HEK293 (cell line): ENCODE data around the gene DHCR7.

Source experiments
- CTCF ChIA-PET: fragments of 350-600 bp; formaldehyde crosslinking; extraction: SDS; loops from one replicate; lab custom pipeline; 2021; ENCODE audit warnings: antibody characterized with exemption; lab: Yijun Ruan, JAX
- POLR2A ChIA-PET: fragments of 300-600 bp; formaldehyde crosslinking; extraction: SDS; loops from one replicate; lab custom pipeline; 2020; ENCODE audit warnings: antibody characterized with exemption, inconsistent platforms; lab: Yijun Ruan, JAX
- H3K27ac ChIP-seq: fragments of 200-500 bp; sonication (Bioruptor generic); 2 replicates; pipeline ENCODE4 v1.5.1; 2014; ENCODE audit warnings: low read depth, low read length, control low read depth, inconsistent platforms; ENCODE audit errors: extremely low read depth
- H3K36me3 ChIP-seq, 2 experiments: fragments of 200-500 bp in 1 of 2; sonication (Bioruptor generic) in 1 of 2; 1 replicate in 1 of 2; 2 replicates in 1 of 2; pipeline ENCODE4 v1.5.1; 2014 to 2017; ENCODE audit warnings: inconsistent platforms in 2 of 2, low read length in 2 of 2; ENCODE audit not compliant: control insufficient read depth in 2 of 2, insufficient read depth in 1 of 2
- H3K4me1 ChIP-seq: fragments of 200-500 bp; sonication (Bioruptor generic); 2 replicates; pipeline ENCODE4 v1.5.1; 2014; ENCODE audit warnings: mild to moderate bottlenecking, low read length, inconsistent platforms; ENCODE audit not compliant: control insufficient read depth, insufficient read depth
- H3K4me3 ChIP-seq: 2 replicates; pipeline ENCODE4 v1.5.1; 2011; ENCODE audit warnings: low read depth, mild to moderate bottlenecking, control low read depth, low read length, moderate library complexity
- H3K9me3 ChIP-seq: fragments of 200-500 bp; sonication (Bioruptor generic); 2 replicates; pipeline ENCODE4 v1.5.1; 2014; ENCODE audit warnings: low read depth, low read length, inconsistent platforms; ENCODE audit not compliant: control insufficient read depth, insufficient read depth
- FEZF1 ChIP-seq: fragments of 450-650 bp; formaldehyde crosslinking; IDR thresholded peaks from 2 replicates; pipeline ENCODE4 v1.5.1; 2016; ENCODE audit warnings: missing biosample characterization, missing genetic modification characterization
- GFI1B ChIP-seq: fragments of 450-650 bp; formaldehyde crosslinking; IDR thresholded peaks from 2 replicates; pipeline ENCODE4 v1.5.1; 2016; ENCODE audit warnings: missing biosample characterization, missing genetic modification characterization
- KLF7 ChIP-seq: fragments of 450-650 bp; formaldehyde crosslinking; IDR thresholded peaks from 2 replicates; pipeline ENCODE4 v1.5.1; 2016; ENCODE audit warnings: missing biosample characterization, missing genetic modification characterization, borderline replicate concordance
- MZF1 ChIP-seq: fragments of 450-650 bp; formaldehyde crosslinking; IDR thresholded peaks from 2 replicates; pipeline ENCODE4 v1.5.1; 2017; ENCODE audit warnings: missing biosample characterization, missing genetic modification characterization, borderline replicate concordance
- REST ChIP-seq: fragments of 450-650 bp; formaldehyde crosslinking; IDR thresholded peaks from 2 replicates; pipeline ENCODE4 v1.5.1; 2016; ENCODE audit warnings: missing biosample characterization, missing genetic modification characterization
- ZBTB17 ChIP-seq: fragments of 450-650 bp; formaldehyde crosslinking; IDR thresholded peaks from 2 replicates; pipeline ENCODE4 v1.5.1; 2016; ENCODE audit warnings: missing biosample characterization, missing genetic modification characterization
- ZBTB49 ChIP-seq: fragments of 450-650 bp; formaldehyde crosslinking; IDR thresholded peaks from 2 replicates; pipeline ENCODE4 v1.5.1; 2016; ENCODE audit warnings: missing biosample characterization, missing genetic modification characterization, low read depth
- ZBTB7A ChIP-seq: fragments of 450-650 bp; formaldehyde crosslinking; IDR thresholded peaks from 2 replicates; pipeline ENCODE4 v1.5.1; 2016; ENCODE audit warnings: low read depth, missing biosample characterization, missing genetic modification characterization
- ZFP37 ChIP-seq: fragments of 450-650 bp; formaldehyde crosslinking; IDR thresholded peaks from 2 replicates; pipeline ENCODE4 v1.5.1; 2016; ENCODE audit warnings: missing biosample characterization, missing genetic modification characterization
- ZNF133 ChIP-seq: fragments of 450-650 bp; formaldehyde crosslinking; IDR thresholded peaks from 2 replicates; pipeline ENCODE4 v1.5.1; 2016; ENCODE audit warnings: missing biosample characterization, missing genetic modification characterization
- ZNF174 ChIP-seq: fragments of 450-650 bp; formaldehyde crosslinking; IDR thresholded peaks from 2 replicates; pipeline ENCODE4 v1.5.0; 2017; ENCODE audit warnings: missing biosample characterization, mild to moderate bottlenecking, missing genetic modification characterization
- ZNF324 ChIP-seq: fragments of 450-650 bp; formaldehyde crosslinking; IDR thresholded peaks from 2 replicates; pipeline ENCODE4 v1.5.1; 2016; ENCODE audit warnings: missing biosample characterization, missing genetic modification characterization
- ZNF514 ChIP-seq: fragments of 450-650 bp; formaldehyde crosslinking; IDR thresholded peaks from 2 replicates; pipeline ENCODE4 v1.5.1; 2016; ENCODE audit warnings: missing biosample characterization, missing genetic modification characterization
- ZNF580 ChIP-seq: fragments of 450-650 bp; formaldehyde crosslinking; IDR thresholded peaks from 2 replicates; pipeline ENCODE4 v1.5.1; 2016; ENCODE audit warnings: missing biosample characterization, missing genetic modification characterization
- ZNF664 ChIP-seq: fragments of 450-650 bp; formaldehyde crosslinking; IDR thresholded peaks from 2 replicates; pipeline ENCODE4 v1.5.1; 2016; ENCODE audit warnings: missing biosample characterization, missing genetic modification characterization
- ZNF830 ChIP-seq: fragments of 450-650 bp; IDR thresholded peaks from 2 replicates; pipeline ENCODE4 v1.5.0; 2018; ENCODE audit warnings: missing biosample characterization, missing genetic modification characterization, low read depth, mild to moderate bottlenecking, moderate library complexity
- TF ChIP-seq, protein P1 (sequence below): fragments of 450-650 bp; formaldehyde crosslinking; IDR thresholded peaks from 2 replicates; pipeline ENCODE4 v1.5.1; 2017; ENCODE audit warnings: missing biosample characterization, missing genetic modification characterization
- TF ChIP-seq, protein P2 (sequence below): fragments of 450-650 bp; formaldehyde crosslinking; IDR thresholded peaks from 2 replicates; pipeline ENCODE4 v1.5.1; 2016; ENCODE audit warnings: missing biosample characterization, missing genetic modification characterization, borderline replicate concordance
- TF ChIP-seq, protein P3 (sequence below): fragments of 450-650 bp; formaldehyde crosslinking; IDR thresholded peaks from 2 replicates; pipeline ENCODE4 v1.5.1; 2016; ENCODE audit warnings: missing biosample characterization, missing genetic modification characterization
- TF ChIP-seq, protein P4 (sequence below): fragments of 450-650 bp; formaldehyde crosslinking; IDR thresholded peaks from 2 replicates; pipeline ENCODE4 v1.5.1; 2016; ENCODE audit warnings: missing biosample characterization, missing genetic modification characterization

DHCR7 gene

DNA sequence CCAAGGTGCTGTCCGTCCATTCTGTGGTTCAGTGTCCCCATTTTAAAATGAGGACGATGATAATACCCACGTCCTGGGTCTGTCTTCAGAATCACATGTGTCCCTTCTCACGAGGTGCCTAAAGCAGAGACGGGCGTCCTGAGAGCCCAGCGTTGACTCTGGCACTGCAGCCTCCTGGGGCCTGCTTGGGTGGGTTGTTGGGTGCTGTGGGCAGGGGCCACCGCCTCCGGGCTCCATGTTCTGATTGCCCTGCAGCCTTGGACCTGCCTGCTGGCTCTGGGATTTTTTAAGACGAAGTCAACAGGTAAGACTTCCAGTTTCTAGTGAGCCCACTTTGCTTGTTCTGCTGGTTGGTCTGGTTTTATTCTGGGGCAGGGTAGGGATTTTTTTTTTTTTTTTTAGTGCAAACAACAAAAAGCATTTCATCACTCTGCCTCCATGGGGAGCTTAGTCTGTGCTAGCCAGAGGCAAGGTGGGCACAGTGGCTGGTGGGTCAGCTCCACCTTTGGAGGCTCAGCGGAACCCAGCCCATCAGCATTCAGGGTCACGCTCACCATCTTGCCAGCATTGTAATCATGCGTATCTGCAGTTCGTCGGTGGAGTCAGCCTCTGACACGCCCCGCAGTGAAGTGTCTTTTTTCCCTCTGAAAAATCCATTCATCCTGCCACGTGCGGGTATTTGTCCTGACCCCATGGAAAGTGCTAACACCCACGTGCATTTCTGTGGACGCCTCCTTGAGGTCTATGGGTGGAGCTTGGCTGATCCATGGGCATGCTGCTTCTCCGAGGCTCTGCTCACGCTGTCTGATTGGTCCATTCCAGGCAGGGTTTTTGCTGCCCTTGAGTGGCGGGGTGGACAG is 33.1 kb upstream of the DHCR7 start (continued):
- TF ChIP-seq, protein P1, sequence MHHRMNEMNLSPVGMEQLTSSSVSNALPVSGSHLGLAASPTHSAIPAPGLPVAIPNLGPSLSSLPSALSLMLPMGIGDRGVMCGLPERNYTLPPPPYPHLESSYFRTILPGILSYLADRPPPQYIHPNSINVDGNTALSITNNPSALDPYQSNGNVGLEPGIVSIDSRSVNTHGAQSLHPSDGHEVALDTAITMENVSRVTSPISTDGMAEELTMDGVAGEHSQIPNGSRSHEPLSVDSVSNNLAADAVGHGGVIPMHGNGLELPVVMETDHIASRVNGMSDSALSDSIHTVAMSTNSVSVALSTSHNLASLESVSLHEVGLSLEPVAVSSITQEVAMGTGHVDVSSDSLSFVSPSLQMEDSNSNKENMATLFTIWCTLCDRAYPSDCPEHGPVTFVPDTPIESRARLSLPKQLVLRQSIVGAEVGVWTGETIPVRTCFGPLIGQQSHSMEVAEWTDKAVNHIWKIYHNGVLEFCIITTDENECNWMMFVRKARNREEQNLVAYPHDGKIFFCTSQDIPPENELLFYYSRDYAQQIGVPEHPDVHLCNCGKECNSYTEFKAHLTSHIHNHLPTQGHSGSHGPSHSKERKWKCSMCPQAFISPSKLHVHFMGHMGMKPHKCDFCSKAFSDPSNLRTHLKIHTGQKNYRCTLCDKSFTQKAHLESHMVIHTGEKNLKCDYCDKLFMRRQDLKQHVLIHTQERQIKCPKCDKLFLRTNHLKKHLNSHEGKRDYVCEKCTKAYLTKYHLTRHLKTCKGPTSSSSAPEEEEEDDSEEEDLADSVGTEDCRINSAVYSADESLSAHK (tag by site-specific recombination), result no peak
- TF ChIP-seq ZBTB7A (tag by site-specific recombination) (no peak), FEZF1 (tag by site-specific recombination) (no peak), ZNF133 (tag by site-specific recombination) (no peak), GFI1B (tag by site-specific recombination) (no peak), ZBTB17 (no peak), ZNF830 (tag by site-specific recombination) (no peak)

- no peak overlapping the region for H3K4me3 ChIP-seq
- CTCF ChIA-PET, result no interaction called here
- H3K36me3 ChIP-seq, result peaks cover 0 to 90% of the 10 kb centered on the region in 2 experiments; a peak in 2 of 3 replicates
- POLR2A ChIA-PET, result no interaction called here
- no peaks in the 10 kb centered on the region for H3K4me1 ChIP-seq
- no peaks in the 10 kb centered on the region for H3K9me3 ChIP-seq
- no peak overlapping the region for H3K27ac ChIP-seq
- TF ChIP-seq KLF7 (tag by site-specific recombination) (no peak), ZNF514 (tag by site-specific recombination) (no peak), ZNF580 (no peak), ZNF664 (tag by site-specific recombination) (no peak), ZFP37 (tag by site-specific recombination) (no peak), ZNF174 (tag by site-specific recombination) (no peak), REST (no peak), ZBTB49 (tag by site-specific recombination) (no peak), ZNF324 (tag by site-specific recombination) (no peak), MZF1 (tag by site-specific recombination) (no peak)
- TF ChIP-seq, protein P2, sequence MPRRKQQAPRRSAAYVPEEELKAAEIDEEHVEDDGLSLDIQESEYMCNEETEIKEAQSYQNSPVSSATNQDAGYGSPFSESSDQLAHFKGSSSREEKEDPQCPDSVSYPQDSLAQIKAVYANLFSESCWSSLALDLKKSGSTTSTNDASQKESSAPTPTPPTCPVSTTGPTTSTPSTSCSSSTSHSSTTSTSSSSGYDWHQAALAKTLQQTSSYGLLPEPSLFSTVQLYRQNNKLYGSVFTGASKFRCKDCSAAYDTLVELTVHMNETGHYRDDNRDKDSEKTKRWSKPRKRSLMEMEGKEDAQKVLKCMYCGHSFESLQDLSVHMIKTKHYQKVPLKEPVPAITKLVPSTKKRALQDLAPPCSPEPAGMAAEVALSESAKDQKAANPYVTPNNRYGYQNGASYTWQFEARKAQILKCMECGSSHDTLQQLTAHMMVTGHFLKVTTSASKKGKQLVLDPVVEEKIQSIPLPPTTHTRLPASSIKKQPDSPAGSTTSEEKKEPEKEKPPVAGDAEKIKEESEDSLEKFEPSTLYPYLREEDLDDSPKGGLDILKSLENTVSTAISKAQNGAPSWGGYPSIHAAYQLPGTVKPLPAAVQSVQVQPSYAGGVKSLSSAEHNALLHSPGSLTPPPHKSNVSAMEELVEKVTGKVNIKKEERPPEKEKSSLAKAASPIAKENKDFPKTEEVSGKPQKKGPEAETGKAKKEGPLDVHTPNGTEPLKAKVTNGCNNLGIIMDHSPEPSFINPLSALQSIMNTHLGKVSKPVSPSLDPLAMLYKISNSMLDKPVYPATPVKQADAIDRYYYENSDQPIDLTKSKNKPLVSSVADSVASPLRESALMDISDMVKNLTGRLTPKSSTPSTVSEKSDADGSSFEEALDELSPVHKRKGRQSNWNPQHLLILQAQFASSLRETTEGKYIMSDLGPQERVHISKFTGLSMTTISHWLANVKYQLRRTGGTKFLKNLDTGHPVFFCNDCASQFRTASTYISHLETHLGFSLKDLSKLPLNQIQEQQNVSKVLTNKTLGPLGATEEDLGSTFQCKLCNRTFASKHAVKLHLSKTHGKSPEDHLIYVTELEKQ (tag by site-specific recombination), result no peak
- TF ChIP-seq, protein P3, sequence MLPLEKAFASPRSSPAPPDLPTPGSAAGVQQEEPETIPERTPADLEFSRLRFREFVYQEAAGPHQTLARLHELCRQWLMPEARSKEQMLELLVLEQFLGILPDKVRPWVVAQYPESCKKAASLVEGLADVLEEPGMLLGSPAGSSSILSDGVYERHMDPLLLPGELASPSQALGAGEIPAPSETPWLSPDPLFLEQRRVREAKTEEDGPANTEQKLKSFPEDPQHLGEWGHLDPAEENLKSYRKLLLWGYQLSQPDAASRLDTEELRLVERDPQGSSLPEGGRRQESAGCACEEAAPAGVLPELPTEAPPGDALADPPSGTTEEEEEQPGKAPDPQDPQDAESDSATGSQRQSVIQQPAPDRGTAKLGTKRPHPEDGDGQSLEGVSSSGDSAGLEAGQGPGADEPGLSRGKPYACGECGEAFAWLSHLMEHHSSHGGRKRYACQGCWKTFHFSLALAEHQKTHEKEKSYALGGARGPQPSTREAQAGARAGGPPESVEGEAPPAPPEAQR (tag by site-specific recombination), result no peak
- TF ChIP-seq, protein P4, sequence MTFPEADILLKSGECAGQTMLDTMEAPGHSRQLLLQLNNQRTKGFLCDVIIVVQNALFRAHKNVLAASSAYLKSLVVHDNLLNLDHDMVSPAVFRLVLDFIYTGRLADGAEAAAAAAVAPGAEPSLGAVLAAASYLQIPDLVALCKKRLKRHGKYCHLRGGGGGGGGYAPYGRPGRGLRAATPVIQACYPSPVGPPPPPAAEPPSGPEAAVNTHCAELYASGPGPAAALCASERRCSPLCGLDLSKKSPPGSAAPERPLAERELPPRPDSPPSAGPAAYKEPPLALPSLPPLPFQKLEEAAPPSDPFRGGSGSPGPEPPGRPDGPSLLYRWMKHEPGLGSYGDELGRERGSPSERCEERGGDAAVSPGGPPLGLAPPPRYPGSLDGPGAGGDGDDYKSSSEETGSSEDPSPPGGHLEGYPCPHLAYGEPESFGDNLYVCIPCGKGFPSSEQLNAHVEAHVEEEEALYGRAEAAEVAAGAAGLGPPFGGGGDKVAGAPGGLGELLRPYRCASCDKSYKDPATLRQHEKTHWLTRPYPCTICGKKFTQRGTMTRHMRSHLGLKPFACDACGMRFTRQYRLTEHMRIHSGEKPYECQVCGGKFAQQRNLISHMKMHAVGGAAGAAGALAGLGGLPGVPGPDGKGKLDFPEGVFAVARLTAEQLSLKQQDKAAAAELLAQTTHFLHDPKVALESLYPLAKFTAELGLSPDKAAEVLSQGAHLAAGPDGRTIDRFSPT (tag by site-specific recombination), result no peak
Measured at GRCh38 chr11:71478528-71478840, 30.3 kb upstream of the DHCR7 start.
